BJ (cell line): ENCODE data around the gene CYP4F2. TPM values are rescaled to one million over a fixed set of nuclear protein-coding genes. Genes with fewer than 3 reads are reported as not detected.

Source experiments
- CTCF ChIA-PET: fragments of 350-600 bp; formaldehyde crosslinking; extraction: SDS; loops from one replicate; lab custom pipeline; 2021; ENCODE audit warnings: antibody characterized with exemption, inconsistent platforms; lab: Yijun Ruan, JAX
- POLR2A ChIA-PET: fragments of 300-600 bp; sonication (Branson Sonifier 250); formaldehyde crosslinking; extraction: SDS; loops from one replicate; lab custom pipeline; 2021; ENCODE audit warnings: antibody characterized with exemption; lab: Charles Lee
- DNase-seq: peaks from one replicate; pipeline ENCODE4 v3.0.0-alpha.2; 2011; ENCODE audit warnings: low read depth
- H3K27me3 ChIP-seq: 2 replicates; pipeline ENCODE4 v1.6.0; 2011; ENCODE audit warnings: low read length; ENCODE audit not compliant: control insufficient read depth, insufficient read depth
- H3K36me3 ChIP-seq: 2 replicates; pipeline ENCODE4 v1.5.1; 2011; ENCODE audit warnings: low read length; ENCODE audit not compliant: control insufficient read depth, insufficient read depth
- H3K4me3 ChIP-seq: 2 replicates; pipeline ENCODE4 v1.5.1; 2011; ENCODE audit warnings: low read depth, mild to moderate bottlenecking, control low read depth, low read length
- polyA plus RNA-seq: library from polyadenylated mRNA; depleted of rRNA; stranded (reverse); fragments of >200 nt; gene quantifications from 2 replicates; pipeline ENCODE4 v1.2.3, GENCODE V29; 2011
- TF ChIP-seq, protein P1 (sequence below): IDR thresholded peaks from 2 replicates; pipeline ENCODE4 v1.5.1; 2011; ENCODE audit warnings: low read depth, mild to moderate bottlenecking, control low read depth, inconsistent platforms, low read length, moderate library complexity; ENCODE audit not compliant: insufficient read depth

The CYP4F2 gene
- polyA plus RNA-seq, 1 experiment = not detected

DNA sequence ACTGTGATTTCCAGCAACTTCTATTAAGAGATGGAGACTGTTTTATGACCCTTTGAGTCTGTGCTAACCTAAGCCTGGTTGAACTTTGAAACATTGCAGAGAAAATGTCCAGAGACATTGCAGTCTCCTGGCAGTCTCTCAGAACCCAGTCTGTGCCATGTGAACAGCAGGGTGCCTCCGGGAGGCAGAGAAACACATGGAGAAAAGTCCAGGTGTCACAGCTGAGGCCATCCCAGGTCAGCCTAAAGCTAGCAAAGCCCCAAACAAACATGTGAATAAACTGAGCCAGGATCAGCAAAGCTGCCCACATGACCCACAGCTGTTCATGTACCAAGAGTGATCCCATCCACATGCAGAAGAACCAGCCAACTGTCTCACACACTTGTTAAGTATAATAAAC, 28.6 kb upstream of the CYP4F2 start:
- TF ChIP-seq, protein P1, sequence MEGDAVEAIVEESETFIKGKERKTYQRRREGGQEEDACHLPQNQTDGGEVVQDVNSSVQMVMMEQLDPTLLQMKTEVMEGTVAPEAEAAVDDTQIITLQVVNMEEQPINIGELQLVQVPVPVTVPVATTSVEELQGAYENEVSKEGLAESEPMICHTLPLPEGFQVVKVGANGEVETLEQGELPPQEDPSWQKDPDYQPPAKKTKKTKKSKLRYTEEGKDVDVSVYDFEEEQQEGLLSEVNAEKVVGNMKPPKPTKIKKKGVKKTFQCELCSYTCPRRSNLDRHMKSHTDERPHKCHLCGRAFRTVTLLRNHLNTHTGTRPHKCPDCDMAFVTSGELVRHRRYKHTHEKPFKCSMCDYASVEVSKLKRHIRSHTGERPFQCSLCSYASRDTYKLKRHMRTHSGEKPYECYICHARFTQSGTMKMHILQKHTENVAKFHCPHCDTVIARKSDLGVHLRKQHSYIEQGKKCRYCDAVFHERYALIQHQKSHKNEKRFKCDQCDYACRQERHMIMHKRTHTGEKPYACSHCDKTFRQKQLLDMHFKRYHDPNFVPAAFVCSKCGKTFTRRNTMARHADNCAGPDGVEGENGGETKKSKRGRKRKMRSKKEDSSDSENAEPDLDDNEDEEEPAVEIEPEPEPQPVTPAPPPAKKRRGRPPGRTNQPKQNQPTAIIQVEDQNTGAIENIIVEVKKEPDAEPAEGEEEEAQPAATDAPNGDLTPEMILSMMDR = no peak
- ChIA-PET POLR2A (no interaction called here), CTCF (no interaction called here)
- H3K4me3 ChIP-seq = no peak overlapping the region
- H3K27me3 ChIP-seq = no peaks in the 10 kb centered on the region
- DNase-seq = no peak
- H3K36me3 ChIP-seq = no peaks in the 10 kb centered on the region

- TF ChIP-seq, protein P1 = no peak
- no peak for DNase-seq
- no peaks in the 10 kb centered on the region for H3K36me3 ChIP-seq
- CTCF ChIA-PET = no interaction called here
- POLR2A ChIA-PET = no interaction called here
- H3K27me3 ChIP-seq = no peaks in the 10 kb centered on the region
- no peak overlapping the region for H3K4me3 ChIP-seq
Measured at GRCh38 chr19:15923702-15924101, 25.8 kb upstream of the CYP4F2 start.

DNA sequence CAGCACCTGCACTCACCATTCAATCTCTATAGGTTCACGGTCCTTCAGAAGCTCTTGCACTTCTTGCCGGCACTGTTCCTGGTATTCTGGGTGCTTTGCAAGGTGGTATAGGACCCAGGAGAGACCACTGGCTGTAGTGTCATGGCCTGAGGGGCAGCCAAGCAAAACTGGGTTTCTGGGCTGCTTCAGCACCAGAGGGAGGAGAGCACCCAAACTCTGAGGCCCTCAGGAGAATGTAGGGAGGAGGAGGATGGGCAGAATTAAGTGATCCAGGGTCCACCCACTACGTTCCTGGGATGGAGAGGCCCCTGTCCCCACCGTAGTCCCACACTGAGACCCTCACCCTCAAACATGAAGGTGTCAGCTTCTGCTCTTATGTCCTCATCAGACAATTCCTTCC, 24.1 kb upstream of the CYP4F2 start:
- Histone ChIP-seq H3K27me3 (no peaks in the 10 kb centered on the region), H3K36me3 (no peaks in the 10 kb centered on the region), H3K4me3 (no peak overlapping the region)
- ChIA-PET POLR2A (no interaction called here), CTCF (no interaction called here)
- DNase-seq = no peak
- TF ChIP-seq, protein P1 = no peak

GRCh38 chr19:15919243-15919642, 21.4 kb upstream of the CYP4F2 start:
- DNase-seq = no peak
- TF ChIP-seq, protein P1 = no peak
- H3K36me3 ChIP-seq = no peaks in the 10 kb centered on the region
- POLR2A ChIA-PET = no interaction called here
- CTCF ChIA-PET = interaction anchor here (1.0 kb wide), 1 partner anchor 14 kb away, joined by 3 read pairs; no protein-coding TSS in a partner anchor
- no peak overlapping the region for H3K4me3 ChIP-seq
- no peaks in the 10 kb centered on the region for H3K27me3 ChIP-seq

GRCh38 chr19:15915109-15915508, 17.2 kb upstream of the CYP4F2 start:
- Histone ChIP-seq H3K27me3 (no peaks in the 10 kb centered on the region), H3K4me3 (no peak overlapping the region), H3K36me3 (no peaks in the 10 kb centered on the region)
- CTCF ChIA-PET = interaction anchor here (0.5 kb wide), 2 partner anchors 37 to 784 kb away, joined by 3 read pairs; no protein-coding TSS in a partner anchor
- POLR2A ChIA-PET = no interaction called here
- TF ChIP-seq, protein P1 = no peak
- no peak for DNase-seq
